ACHN (cell line): ENCODE results near the gene CHTF18.
"Not testable (repeated sequence)": the region's sequence is repeated elsewhere in the genome, so short reads cannot be mapped to it uniquely, and the experiment has no call there.

Experiments
- DNase-seq: peaks from one replicate; pipeline ENCODE4 v3.0.0-alpha.2; 2015
- in situ Hi-C: cut with HindIII; loops from 2 replicates; pipeline ENCODE4 v1.10.0; 2017; ENCODE audit warnings: low sequenced_read_pairs, low pct_ligation_motif_present, low pct_unique_long_range_greater_than_20kb

CHTF18 gene

DNA sequence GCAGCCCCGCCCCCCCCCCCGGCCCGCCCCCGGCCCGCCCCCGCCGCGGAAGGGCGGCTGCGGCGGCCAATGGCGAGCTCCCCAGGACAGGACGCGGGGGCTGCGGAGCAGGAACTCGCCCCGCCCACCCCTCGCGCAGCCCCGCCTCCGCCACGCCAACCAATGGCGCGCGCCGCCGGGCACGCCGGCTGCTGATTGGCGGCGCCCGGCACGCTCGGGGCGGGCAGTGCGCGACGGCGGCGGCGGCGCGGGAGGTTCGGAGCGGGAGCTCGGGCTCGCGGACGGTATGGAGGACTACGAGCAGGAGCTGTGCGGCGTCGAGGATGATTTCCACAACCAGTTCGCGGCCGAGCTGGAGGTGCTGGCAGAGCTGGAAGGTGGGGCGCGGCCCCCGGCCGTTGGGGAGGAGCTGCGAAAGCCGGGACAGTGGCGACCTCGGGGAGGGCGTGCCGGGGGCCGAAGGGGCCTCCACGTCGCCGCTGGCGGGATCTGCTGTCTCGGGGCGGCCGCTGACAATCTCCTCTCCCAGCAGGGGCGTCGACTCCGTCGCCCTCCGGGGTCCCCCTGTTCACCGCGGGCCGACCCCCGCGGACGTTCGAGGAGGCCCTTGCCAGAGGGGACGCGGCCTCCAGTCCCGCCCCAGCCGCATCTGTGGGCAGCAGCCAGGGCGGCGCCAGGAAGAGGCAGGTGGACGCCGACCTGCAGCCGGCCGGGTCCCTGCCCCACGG is at the start of gene CHTF18:
TSS of gene CHTF18 (plus strand) at position 222 of the 728 bp plus-strand sequence. CDS start at position 287, 65 bp downstream.
- in situ Hi-C loops = no loop called here
- DNase-seq = peak; percentile 93

DNA sequence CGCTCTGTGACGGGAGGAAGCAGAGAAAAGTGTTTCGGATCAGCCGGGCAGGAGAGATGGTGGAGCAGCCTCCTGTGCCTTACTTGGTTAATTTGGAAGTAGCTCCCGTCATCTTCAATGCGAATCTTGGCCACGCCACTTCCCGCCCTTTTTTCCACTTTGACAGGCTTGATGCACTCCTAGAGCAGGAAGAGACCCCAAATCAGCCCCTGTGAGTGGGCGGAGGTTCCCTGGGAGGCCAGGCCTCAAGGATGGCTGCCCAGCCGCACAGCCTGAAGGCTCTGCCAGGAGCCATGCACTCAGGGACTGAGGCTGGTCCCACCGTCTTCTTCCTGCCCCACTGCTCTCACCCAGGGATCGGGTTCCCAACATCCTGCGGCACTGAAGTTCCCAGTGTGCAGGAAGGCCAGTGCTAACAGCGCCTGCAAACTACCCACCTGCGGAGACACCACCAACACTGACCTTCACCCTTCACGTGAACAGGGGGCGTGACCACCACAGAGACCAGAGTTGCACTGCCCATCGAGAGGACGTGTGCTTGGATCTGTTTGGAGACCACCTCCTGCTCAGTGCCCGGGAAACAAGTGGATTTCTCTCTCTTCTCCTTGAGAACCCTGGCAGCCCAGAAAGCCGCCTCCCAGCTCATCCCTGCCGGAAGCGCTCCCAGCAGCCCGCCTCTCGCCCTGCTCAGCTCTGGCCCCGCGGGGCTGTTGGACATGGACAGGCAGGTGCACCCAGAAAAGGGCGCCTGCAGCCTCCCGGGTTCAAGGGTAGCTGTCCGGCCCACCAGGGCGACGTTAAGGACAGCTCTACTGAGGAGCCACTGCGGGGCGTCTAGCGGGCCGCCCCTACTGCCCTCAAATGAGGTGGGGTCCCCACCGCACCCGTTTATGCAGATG is 48.6 kb upstream of the CHTF18 start:
- in situ Hi-C loops = no loop called here
- DNase-seq = peak; percentile 35

DNA sequence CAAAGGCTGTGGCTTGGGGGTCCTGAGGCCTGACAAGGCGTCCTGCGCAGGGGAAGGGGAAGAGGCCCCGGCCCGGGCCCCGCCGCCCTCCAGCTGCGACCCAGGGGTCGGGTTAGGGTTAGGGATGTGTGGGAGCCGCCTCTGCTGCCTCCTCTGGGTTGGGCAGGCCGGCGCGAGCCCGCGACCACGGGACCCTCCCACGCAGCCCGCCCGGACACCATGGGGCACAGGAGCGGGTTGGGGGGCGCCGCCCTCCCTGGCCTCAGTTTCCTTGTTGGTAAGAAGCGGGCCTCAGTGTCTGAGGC is 48.0 kb upstream of the CHTF18 start:
- no peak for DNase-seq
- in situ Hi-C loops = no loop called here

DNA sequence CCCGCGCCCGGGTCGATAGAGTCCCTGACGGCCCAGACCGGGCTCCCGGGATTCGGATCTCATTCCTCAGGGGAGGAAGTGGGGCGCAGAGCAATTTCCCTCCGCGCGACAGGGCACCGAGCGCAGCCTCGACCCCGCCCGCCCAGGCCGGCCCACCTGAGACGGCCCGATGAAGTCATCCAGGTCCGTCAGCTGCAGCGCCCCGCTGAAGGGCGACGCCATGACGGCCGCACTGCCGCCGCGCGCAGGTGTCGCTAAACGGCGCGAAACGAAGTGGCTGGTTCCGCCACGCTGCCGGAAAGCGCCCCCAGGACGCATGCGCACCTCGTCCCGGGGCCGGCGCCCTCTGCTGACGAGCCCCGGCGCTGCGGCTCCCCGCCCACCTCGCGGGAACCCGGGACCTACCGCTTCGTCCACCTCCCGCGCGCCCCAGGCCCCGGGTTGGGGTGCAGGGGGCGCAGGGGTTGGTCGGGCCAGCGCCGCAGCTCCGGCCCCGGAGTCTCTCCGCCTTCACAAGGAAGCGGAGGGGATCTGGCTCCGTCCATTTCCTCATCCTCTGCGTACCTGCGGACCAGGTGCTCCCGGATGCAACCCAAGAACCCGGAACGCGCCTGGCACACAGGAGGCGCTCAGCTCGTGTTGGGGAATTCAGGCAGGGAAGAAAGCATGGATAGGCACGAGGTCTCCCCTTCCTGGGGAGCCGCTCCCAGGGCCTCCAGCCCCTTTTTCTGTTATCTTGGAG is 47.5 kb upstream of the CHTF18 start, which contains the start of gene CIAO3:
TSS of gene CIAO3 (minus strand) at position 234 of the 742 bp plus-strand sequence. CDS start at position 222, 12 bp downstream.
- DNase-seq = peak; percentile 96
- in situ Hi-C loops = no loop called here

DNA sequence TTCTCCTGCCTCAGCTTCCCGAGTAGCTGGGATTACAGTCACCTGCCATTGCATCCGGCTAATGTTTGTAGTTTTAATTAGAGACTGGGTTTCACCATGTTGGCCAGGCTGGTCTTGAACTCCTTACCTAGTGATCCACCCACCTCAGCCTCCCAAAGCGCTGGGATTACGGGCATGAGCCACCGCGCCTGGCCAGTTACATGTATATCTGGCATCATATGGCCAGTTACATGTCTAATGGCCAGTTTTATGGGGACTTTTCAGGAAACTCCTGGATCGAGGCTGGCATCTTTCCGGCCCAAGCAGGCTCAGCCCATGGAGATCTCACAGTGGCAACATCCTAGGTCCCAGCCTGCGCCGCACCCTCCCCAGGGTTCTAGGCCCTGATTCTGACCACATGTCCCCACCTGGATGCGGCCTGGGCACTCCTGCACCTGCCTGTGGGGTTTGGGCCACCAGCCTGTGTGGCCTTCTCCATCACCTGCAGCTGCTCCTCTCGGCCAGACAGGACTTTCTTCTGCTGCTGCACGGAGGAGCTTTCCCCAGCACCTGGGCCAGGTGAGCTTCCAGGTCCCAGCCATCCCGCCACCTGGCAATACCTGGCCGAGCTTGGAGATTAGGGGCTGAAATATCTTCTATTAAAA is 46.3 kb upstream of the CHTF18 start:
- no peak for DNase-seq
- in situ Hi-C loops = no loop called here

DNA sequence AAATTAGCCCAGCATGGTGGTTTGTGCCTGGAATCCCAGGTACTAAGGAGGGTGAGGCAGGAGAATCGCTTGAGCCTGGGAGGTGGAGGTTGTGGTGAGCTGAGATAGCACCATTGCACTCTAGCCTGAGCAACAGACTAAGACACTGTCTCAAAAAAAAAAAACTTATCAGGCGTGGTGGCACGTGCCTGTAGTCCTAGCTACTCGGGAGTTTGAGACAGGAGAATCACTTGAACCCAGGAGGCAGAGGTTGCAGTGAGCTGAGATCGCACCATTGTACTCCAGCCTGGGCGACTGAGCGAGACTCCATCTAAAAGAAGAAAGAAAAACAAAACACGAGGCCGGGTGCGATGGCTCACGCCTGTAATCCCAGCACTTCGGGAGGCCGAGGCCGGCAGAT is 45.5 kb upstream of the CHTF18 start:
- DNase-seq, in situ Hi-C loops: not testable (repeated sequence)

DNA sequence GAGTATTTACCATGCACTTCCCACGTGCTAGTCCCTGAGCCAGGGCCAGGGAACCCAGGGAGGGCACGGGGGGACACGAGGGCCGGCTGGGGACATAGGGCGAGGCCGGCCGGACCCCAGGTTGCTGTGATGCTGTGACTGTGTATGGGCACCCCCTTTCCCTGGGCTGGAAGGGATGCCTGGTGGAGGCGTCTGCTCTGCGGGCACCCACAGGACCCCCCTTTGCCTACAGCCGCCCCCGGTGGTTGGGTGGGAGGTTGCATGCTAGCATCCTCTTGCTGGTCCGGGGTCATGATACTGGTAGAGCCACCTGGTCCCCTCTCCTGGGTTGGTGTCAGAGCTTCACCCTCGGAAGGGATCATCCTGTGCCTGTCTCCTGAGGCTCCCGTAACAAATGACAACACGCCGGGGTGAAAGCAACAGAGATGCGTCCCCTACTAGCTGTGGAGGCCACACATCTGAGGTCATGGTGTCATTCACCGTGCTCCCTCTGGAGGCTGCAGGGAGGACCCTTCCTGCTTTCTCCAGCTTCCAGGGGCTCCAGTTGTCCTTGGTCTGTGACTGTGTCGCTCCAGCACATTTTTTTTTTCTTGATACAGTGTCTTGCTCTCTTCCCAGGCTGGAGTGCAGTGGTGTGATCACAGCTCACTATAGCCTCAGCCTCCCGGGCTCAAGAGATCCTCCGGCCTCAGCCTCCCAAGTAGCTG is 44.5 kb upstream of the CHTF18 start:
- no peak for DNase-seq
- in situ Hi-C loops = no loop called here

DNA sequence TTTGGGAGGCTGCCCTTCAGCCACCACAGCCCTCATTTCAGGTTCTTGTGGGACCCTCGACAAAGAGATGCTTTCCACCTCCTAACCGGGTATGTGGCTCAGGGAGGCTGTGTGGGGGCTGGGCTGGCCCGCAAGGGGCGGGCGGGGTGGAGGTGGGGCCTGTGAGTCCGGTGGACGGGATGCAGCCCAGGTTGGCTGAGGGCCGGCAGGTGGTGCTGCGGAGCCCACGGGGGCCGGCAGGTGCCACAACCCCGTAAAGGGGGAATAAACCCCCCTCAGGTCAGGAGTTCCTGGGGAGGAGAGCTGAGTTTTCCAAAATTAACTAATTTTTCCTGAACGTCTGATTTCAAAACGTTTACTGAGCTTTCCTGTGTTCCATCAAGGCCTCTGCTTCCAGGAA is 42.7 kb upstream of the CHTF18 start:
- in situ Hi-C loops = no loop called here
- peak; percentile 66 for DNase-seq

DNA sequence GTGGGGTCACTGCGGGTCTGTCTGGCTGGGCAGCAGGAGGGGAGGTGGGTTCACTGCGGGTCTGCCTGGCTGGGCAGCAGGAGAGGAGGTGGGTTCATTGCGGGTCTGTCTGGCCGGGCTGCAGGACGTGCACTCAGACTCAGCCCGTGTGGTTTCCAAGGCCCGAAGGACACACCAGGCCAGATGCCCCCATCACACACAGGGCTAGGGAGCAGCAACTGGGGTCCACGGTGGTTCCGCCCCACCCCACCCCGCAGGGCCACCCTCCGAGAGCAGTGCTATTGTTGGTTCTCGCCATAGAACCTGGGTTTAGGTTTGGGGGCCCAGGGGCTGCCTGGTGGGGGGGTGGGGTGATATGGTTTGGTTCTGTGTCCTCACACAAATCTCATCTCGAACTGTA is 41.8 kb upstream of the CHTF18 start:
- in situ Hi-C loops = no loop called here
- DNase-seq = no peak

DNA sequence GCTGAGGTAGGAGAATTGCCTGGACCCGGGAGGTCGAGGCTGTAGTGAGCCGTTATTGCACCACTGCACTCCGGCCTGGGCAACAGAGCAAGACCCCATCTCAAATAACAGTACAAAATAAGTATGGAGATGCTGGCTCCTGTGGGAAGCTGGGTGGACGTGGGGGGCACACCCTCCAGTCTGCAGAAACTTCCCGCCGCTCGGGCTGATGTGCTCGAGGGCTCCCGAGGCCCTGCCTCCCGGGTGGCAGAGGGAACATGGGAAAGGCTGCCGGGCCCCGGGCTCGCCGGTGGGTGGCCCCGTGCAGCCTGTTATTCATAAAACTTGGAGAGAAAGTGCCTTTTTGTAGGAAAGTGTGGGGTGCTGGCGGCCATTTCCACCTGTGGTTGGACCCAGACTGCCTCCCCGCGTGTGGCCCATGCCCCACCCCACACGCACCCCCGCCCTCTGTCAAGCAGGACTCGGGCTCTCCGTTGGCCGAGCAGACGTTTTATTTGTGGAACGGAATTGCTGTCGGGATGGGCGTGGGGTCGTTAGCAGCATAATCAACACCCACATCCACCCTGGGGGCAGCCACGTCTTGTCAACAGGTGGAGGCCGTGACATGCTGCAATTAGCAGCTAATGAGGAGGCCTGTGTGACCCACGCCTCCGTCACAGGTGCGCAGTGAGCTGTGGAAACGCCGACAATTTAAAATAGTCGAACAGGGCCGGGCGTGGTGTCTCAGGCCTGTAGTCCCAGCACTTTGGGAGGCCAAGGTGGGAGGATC is 40.3 kb upstream of the CHTF18 start:
- no peak for DNase-seq
- in situ Hi-C loops = no loop called here

DNA sequence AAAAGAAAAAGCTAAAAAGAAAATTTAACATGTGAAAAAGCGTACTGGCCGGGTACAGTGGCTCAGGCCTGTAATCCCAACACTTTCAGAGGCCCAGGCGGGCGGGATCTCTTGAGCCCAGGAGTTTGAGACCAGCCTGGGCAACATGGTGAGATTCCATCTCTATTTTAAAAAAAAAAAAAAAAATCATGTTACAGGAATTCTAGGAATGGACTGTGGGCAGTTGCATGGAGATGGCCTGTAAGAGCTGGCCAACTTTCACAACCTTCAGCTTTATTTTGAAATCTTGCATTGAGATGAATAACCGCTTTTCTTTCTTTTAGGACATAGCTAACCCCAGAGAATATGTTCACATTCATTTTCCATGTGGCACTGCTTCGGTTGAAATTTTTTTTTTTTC is 39.4 kb upstream of the CHTF18 start:
- peak; percentile 36 for DNase-seq
- in situ Hi-C loops = no loop called here

DNA sequence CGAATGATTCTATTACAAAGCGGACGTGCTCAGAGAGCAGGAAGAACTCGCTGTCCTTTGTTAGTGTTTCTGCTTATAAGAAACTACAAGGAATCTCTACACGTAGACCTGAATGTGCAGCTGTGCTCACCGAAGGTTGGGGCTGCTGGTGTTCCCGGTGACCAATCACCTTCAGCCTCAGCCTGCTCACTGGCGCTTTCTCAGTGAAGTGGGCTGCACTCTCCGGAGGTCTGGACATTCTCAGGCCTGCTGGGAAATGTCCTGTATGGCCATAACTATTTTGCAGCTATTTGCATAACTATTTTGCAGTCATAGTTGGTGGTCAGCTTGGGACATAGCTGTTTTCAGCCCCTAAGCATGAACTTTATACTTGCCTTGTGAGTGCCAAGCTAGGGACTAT is 37.9 kb upstream of the CHTF18 start:
- in situ Hi-C loops = no loop called here

DNA sequence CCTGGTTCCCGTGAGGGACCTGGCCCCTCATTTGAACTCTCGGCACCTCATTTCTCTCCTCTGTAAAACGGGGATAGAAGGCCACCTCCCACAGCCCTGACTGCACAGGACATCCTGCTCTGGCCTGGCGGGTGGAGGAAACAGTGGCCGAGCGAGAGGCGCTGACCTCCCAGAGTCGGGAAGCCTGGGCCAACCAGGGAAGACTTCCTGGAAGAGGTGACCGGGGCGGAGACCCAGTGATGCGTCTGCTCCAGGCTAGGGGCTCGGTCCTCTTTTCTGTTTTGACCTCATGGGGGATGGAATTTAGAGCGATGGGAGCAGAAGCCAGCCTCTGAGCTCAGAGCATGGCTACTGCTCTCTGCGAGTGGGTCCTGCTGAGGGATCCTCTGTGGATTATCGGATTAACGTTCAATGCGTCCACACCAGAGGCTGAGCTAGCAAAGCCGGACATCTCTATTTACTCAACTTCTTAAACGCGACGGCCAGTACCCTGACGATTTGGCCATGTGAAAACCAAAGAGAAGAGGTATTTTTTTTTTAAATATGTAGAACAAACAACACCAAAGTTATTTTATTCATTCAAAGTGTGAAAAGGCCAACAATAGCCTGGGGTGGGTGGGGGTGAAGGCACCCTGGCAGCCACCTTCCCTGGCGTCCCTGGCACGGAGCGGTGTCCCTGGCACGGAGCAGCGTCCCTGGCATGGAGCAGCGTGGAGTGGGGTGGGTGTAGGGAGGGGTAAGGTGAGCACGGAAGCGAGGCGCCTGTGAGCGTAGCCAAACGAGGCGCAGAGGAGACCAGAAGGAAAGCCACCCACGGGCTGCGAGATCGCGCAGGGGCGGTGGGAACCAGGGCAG is 37.0 kb upstream of the CHTF18 start:
- in situ Hi-C loops = no loop called here
- DNase-seq = no peak

More for the DNA sequence above, 37.9 kb upstream of the CHTF18 start:
- DNase-seq = no peak

DNA sequence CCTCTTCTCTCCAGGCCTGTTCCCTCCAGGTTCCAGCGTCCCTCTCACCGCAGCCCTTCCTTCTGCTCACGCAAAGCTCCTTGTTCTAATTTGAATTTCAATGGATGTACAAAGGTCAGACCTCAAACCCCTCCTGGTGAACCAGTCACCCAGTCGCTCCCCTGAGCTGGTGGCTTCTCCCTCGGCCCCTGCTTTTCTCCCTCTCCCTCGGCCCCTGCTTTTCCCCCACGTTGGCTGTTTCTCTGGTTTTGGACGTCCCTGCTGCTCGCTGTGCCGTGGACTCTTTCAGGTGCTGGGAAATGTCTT is 36.5 kb upstream of the CHTF18 start:
- in situ Hi-C loops = no loop called here
- no peak for DNase-seq

DNA sequence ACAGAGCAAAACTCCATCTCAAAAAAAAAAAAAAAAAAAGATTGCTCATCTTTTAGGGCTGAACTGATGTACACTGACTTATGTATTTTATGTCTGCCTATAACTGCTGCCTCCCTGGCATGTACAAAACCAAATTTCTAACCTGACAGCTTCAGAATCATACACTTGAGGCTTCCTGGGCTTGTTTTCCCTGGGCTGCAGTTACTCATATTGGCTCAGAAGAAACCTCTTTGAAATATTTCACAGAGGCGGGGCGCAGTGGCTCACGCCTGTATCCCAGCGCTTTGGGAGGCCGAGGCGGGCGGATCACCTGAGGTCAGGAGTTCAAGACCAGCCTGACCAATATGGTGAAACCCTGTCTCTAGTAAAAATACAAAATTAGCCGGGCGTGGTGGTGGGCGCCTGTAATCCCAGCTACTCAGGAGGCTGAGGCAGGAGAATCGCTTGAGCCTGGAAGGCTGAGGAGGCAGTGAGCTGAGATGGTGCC is 34.3 kb upstream of the CHTF18 start:
- in situ Hi-C loops, DNase-seq: not testable (repeated sequence)

DNA sequence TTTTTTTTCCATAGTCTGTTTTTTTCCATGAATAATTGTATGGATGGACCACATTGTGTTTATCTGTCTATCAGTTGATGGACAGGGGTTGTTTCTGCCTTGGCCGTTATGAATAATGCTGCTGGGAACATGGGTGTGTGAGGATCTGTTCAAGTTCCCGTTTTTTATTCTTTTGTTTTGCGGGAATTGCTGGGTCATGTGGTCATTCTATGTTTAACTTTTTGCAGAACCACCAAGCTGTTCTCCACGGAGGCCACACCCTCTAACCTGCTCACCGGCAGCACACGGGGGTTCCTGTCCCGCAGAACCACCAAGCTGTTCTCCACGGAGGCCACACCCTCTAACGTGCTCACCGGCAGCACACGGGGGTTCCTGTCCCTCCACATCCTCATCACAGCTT is 33.8 kb upstream of the CHTF18 start:
- in situ Hi-C loops = no loop called here

DNA sequence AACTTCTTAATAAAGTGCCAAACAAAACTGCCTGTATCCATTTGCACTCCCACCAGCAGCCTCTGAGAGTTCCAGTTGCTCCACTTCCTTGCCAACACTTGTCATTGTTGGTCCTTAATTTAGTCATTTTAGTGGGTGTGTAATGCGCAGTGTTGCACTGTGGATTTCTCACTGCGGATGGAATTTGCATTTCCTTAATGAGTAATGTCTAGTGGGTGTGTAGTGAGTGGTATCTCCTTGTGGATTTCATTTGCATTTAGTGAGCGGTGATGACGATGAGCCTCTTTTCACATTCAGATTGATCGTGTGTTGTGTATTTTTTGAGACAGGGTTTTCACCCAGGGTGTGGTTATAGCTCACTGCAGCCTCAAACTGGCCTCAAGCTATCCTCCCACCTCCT is 32.0 kb upstream of the CHTF18 start:
- in situ Hi-C loops = no loop called here
- no peak for DNase-seq

More for the DNA sequence above, 33.8 kb upstream of the CHTF18 start:
- no peak for DNase-seq
